ENCODE data around the gene HAGH.

- TF ChIP-seq POLR2A (IDR thresholded peaks at IDR 0.05; ENCODE audit: low read depth, low read length) (peak; percentile 86), POLR2AphosphoS5 (IDR thresholded peaks at IDR 0.05; ENCODE audit: low read depth, low read length) (peak; percentile 67; the same call in 1 of the 2 replicates), TAF1 (IDR thresholded peaks at IDR 0.05; ENCODE audit: borderline replicate concordance, low read depth, low read length) (peak; percentile 73)
These were observed 53.5 kb downstream of the HAGH start, which contains the start of gene MRPS34 for GRCh38 chr16:1772908-1773702.
